Skeletal muscle tissue (tissue), 4 donors: Measurements from ENCODE around the gene RASA3. TPM values are rescaled to one million over a fixed set of nuclear protein-coding genes. Genes with fewer than 3 reads are reported as not detected.
A peak's percentile ranks its signal among the peaks of the same experiment; 100 is the strongest.

Experiments
- H3K27ac ChIP-seq: one replicate; pipeline ENCODE4 v1.7.0; 2013; ENCODE audit warnings: mild to moderate bottlenecking, low read depth, low read length, inconsistent platforms
- H3K27me3 ChIP-seq, 3 donors: one replicate each; pipeline ENCODE4 v1.7.0; 2013; ENCODE audit warnings: low read length in 3 of 3; ENCODE audit not compliant: control insufficient read depth in 3 of 3, insufficient read depth in 3 of 3
- H3K36me3 ChIP-seq, 3 donors: one replicate each; pipeline ENCODE4 v1.7.0; 2013; ENCODE audit warnings: low read length in 3 of 3; ENCODE audit not compliant: control insufficient read depth in 3 of 3, insufficient read depth in 3 of 3
- H3K4me1 ChIP-seq, 3 donors: one replicate each; pipeline ENCODE4 v1.7.0; 2013; ENCODE audit warnings: low read length in 3 of 3, mild to moderate bottlenecking in 3 of 3; ENCODE audit not compliant: control insufficient read depth in 3 of 3, insufficient read depth in 3 of 3
- H3K4me3 ChIP-seq, 3 donors: one replicate each; pipeline ENCODE4 v1.7.0; 2013; ENCODE audit warnings: low read length in 3 of 3
- H3K9ac ChIP-seq, 3 donors: one replicate each; pipeline ENCODE4 v1.7.0; 2013; ENCODE audit warnings: low read length in 3 of 3, mild to moderate bottlenecking in 3 of 3, moderate library complexity in 2 of 3, low read depth in 1 of 3
- H3K9me3 ChIP-seq, 3 donors: one replicate each; pipeline ENCODE4 v1.7.0; 2013; ENCODE audit warnings: low read length in 3 of 3; ENCODE audit not compliant: control insufficient read depth in 3 of 3
- total RNA-seq: library from RNA; depleted of rRNA; stranded (reverse); fragments of >200 nt; gene quantifications from one replicate; pipeline ENCODE4 v1.2.3, GENCODE V29; 2014
- donor health status: Osteomylitis.

RASA3 gene
- total RNA-seq, 1 donor from 2014 or later: 14.1 TPM

DNA sequence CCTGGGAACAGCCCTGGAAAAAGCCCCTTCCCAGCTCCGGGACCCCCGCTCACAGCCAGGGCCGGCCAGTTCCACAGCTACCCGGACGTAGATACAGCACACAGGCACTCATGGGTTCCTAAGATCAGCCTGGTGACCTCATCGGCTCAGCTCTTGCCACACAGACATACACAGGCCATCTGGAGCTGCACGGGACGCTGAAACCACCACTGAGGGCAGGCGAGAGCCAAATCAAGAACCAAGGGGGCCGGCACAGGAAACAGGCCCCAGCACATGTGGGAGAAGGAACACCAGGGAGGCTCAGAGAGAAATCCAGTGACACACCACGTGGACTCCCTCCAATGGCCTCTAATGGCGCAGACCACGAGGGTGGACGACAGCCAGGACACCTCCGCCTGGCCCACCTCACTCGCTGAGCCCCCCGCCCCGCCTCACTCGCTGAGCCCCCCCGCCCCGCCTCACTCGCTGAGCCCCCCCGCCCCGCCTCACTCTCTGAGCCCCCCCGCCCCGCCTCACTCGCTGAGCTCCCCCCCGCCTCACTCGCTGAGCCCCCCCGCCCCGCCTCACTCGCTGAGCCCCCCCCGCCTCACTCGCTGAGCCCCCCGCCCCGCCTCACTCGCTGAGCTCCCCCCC lies 88.9 kb downstream of the RASA3 start:
- H3K9me3 ChIP-seq: no peaks in the 10 kb centered on the region
- peaks cover 0 to 17% (median 4%) of the 10 kb centered on the region in 3 donors for H3K36me3 ChIP-seq
- no peaks in the 10 kb centered on the region for H3K27me3 ChIP-seq
- peak overlapping the region in 2 of 3 donors; percentile 43 to 60 for H3K9ac ChIP-seq
- H3K4me3 ChIP-seq: peak overlapping the region in 1 of 3 donors; percentile 45
- H3K27ac ChIP-seq: no peak overlapping the region
- peaks cover 15 to 23% (median 17%) of the 10 kb centered on the region in 3 donors for H3K4me1 ChIP-seq

DNA sequence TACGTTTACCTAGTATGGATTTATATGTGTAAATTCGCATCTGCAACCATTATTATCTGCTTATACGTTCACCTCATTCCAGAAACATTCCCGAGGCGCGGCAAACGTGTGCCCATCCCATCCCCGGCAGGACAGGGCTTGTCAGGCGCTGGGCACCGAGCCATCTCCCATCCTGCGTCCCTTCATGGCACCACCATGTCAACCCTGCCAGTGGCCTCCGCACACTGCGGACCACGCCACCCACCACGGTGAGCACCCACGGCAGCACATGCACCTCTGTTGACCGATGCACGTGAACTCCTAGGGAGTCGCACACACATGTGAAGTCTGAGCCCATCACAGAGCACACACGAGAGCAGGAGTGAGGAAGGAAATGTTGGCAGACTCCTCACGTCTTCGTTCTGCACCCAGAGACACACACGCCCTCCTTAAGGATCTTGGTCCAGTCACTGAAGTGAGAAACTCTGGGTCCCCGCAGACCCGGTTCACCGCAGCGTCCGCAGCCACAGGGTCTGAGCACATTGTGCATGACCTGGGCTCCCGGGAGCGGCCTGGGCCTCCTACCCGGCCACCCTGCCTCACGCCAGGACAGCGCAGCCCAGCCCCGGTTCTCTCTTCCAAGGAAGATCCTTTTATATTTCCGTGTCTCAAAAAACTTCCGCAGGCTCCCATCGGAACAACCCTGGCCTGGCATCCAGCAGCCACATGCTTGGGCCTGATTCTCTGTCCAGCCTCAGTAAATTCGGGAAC lies 90.2 kb downstream of the RASA3 start:
- no peak overlapping the region for H3K27ac ChIP-seq
- no peaks in the 10 kb centered on the region for H3K9me3 ChIP-seq
- peaks cover 0 to 17% (median 4%) of the 10 kb centered on the region in 3 donors for H3K36me3 ChIP-seq
- no peaks in the 10 kb centered on the region for H3K27me3 ChIP-seq
- no peak overlapping the region for H3K4me3 ChIP-seq
- H3K4me1 ChIP-seq: peaks cover 20 to 31% (median 24%) of the 10 kb centered on the region in 3 donors
- H3K9ac ChIP-seq: no peak overlapping the region

GRCh38 chr13:114041493-114041892 lies 90.9 kb downstream of the RASA3 start:
- Histone ChIP-seq H3K4me1 (peaks cover 27 to 38% (median 31%) of the 10 kb centered on the region in 3 donors), H3K27me3 (no peaks in the 10 kb centered on the region), H3K9ac (no peak overlapping the region), H3K27ac (no peak overlapping the region), H3K9me3 (no peaks in the 10 kb centered on the region), H3K4me3 (no peak overlapping the region), H3K36me3 (peaks cover 0 to 16% (median 6%) of the 10 kb centered on the region in 3 donors)

GRCh38 chr13:114039471-114040141 lies 92.8 kb downstream of the RASA3 start:
- Histone ChIP-seq H3K27ac (no peak overlapping the region), H3K4me1 (peaks cover 44 to 56% (median 47%) of the 10 kb centered on the region in 3 donors), H3K9me3 (no peaks in the 10 kb centered on the region), H3K9ac (no peak overlapping the region), H3K36me3 (peaks cover 0 to 14% (median 6%) of the 10 kb centered on the region in 3 donors), H3K27me3 (no peaks in the 10 kb centered on the region), H3K4me3 (no peak overlapping the region)

DNA sequence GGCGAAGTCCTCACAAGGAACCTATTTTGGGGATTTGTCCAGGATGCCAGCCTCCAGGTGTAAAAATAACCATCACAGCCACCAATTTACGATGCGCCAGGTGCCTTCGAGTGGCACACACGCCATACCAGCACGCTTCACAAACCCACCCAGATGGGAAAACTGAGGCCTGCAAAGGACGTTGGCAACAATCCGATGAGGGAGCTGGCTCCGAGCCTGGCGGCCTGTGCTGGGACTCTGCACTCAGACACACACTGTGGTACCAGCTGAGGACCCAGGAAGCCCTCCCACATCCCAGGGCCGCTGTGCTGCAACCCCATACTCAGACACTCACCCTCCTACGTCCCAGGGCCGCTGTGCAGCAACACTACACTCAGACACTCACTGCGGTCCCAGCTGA lies 93.5 kb downstream of the RASA3 start:
- Histone ChIP-seq H3K27ac (no peak overlapping the region), H3K36me3 (peaks cover 0 to 14% (median 6%) of the 10 kb centered on the region in 3 donors), H3K9me3 (no peaks in the 10 kb centered on the region), H3K4me3 (no peak overlapping the region), H3K27me3 (no peaks in the 10 kb centered on the region), H3K9ac (no peak overlapping the region), H3K4me1 (peaks cover 47 to 63% (median 53%) of the 10 kb centered on the region in 3 donors)

GRCh38 chr13:114038211-114038613 lies 94.2 kb downstream of the RASA3 start:
- H3K9me3 ChIP-seq: no peaks in the 10 kb centered on the region
- H3K27ac ChIP-seq: no peak overlapping the region
- no peak overlapping the region for H3K9ac ChIP-seq
- H3K36me3 ChIP-seq: peaks cover 0 to 14% (median 6%) of the 10 kb centered on the region in 3 donors
- H3K4me1 ChIP-seq: peaks cover 44 to 65% (median 53%) of the 10 kb centered on the region in 3 donors
- no peaks in the 10 kb centered on the region for H3K27me3 ChIP-seq
- no peak overlapping the region for H3K4me3 ChIP-seq

GRCh38 chr13:114037674-114038073 lies 94.7 kb downstream of the RASA3 start:
- H3K4me1 ChIP-seq: peaks cover 39 to 59% (median 47%) of the 10 kb centered on the region in 3 donors
- no peak overlapping the region for H3K27ac ChIP-seq
- H3K36me3 ChIP-seq: peaks cover 0 to 14% (median 6%) of the 10 kb centered on the region in 3 donors

GRCh38 chr13:114035583-114036531 lies 96.6 kb downstream of the RASA3 start:
- Histone ChIP-seq H3K9me3 (no peaks in the 10 kb centered on the region), H3K27me3 (no peaks in the 10 kb centered on the region), H3K9ac (peak overlapping the region in 1 of 3 donors; percentile 50), H3K4me1 (peaks cover 55 to 75% (median 60%) of the 10 kb centered on the region in 3 donors), H3K27ac (peak overlapping the region; percentile 12), H3K36me3 (peaks cover 0 to 10% (median 6%) of the 10 kb centered on the region in 3 donors), H3K4me3 (peak overlapping the region; percentile 26 to 38 (median 35))

More at GRCh38 chr13:114037674-114038073, 94.7 kb downstream of the RASA3 start:
- no peaks in the 10 kb centered on the region for H3K27me3 ChIP-seq
- H3K4me3 ChIP-seq: no peak overlapping the region
- no peaks in the 10 kb centered on the region for H3K9me3 ChIP-seq
- H3K9ac ChIP-seq: peak overlapping the region in 1 of 3 donors; percentile 25

DNA sequence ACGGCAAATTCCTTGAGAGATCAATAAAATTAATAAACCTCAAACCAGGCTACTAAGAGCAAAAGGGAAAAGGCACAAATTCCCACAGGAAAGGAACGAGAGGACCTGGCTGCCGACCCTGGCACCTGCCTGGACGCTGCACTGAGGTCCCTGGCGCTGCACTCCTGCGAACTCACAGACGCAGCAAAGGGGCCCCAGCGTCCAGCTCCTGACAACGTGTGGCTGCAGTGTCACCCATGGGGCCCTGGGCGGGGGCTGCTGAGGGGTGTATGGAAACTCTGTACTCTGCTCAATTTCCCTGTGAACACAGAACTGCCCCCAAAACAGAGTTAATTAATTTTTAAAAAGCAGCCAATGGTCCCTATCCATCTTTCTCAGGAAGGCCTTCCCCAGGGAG lies 97.2 kb downstream of the RASA3 start:
- no peaks in the 10 kb centered on the region for H3K27me3 ChIP-seq
- peaks cover 56 to 75% (median 60%) of the 10 kb centered on the region in 3 donors for H3K4me1 ChIP-seq
- peaks cover 0 to 11% (median 5%) of the 10 kb centered on the region in 3 donors for H3K36me3 ChIP-seq
- H3K27ac ChIP-seq: peak overlapping the region; percentile 12
- peak overlapping the region in 1 of 3 donors; percentile 50 for H3K9ac ChIP-seq
- no peaks in the 10 kb centered on the region for H3K9me3 ChIP-seq
- no peak overlapping the region for H3K4me3 ChIP-seq
